Panc1 (cell line): ENCODE measurements around the gene HHIP. TPM values are rescaled to one million over a fixed set of nuclear protein-coding genes. Genes with fewer than 3 reads are reported as not detected.

Source experiments
- ATAC-seq: fragments of 200-7000 bp; cut with Tn5 transposase; 2 replicates; pipeline ENCODE4 v1.9.1; 2020; ENCODE audit warnings: mild to moderate bottlenecking, moderate library complexity
- BruUV-seq: library from RNA; stranded (reverse); fragments of 400-500 nt; replicated peaks from 2 replicates; lab custom pipeline; 2021; lab: Mats Ljungman, UMichigan
- CTCF ChIA-PET: fragments of 300-600 bp; sonication (Branson Sonifier 250); formaldehyde crosslinking; loops from one replicate; lab custom pipeline; 2022; ENCODE audit warnings: antibody characterized with exemption; lab: Charles Lee
- POLR2A ChIA-PET: fragments of 300-600 bp; sonication (Branson Sonifier 250); formaldehyde crosslinking; loops from one replicate; lab custom pipeline; 2022; ENCODE audit warnings: antibody characterized with exemption; lab: Charles Lee
- DNase-seq: peaks from one replicate; pipeline ENCODE4 v3.0.0-alpha.2; 2010; ENCODE audit warnings: low read depth, low spot score
- H3K27ac ChIP-seq: 2 replicates; pipeline ENCODE4 v1.5.1; 2011; ENCODE audit warnings: mild to moderate bottlenecking, low read length, inconsistent platforms
- H3K27me3 ChIP-seq: fragments of 200-500 bp; sonication (Bioruptor generic); 2 replicates; pipeline ENCODE4 v1.6.0; 2014; ENCODE audit warnings: low read length, inconsistent platforms; ENCODE audit not compliant: control insufficient read depth, insufficient read depth
- H3K36me3 ChIP-seq: fragments of 200-500 bp; sonication (Bioruptor generic); 2 replicates; pipeline ENCODE4 v1.5.1; 2014; ENCODE audit warnings: inconsistent platforms, mild to moderate bottlenecking, low read length, moderate library complexity; ENCODE audit not compliant: control insufficient read depth, insufficient read depth
- H3K4me1 ChIP-seq: 2 replicates; pipeline ENCODE4 v1.5.1; 2011; ENCODE audit warnings: inconsistent platforms, mild to moderate bottlenecking, low read length, moderate library complexity; ENCODE audit not compliant: control insufficient read depth, insufficient read depth
- H3K4me3 ChIP-seq, 2 experiments: 2 replicates each; pipeline ENCODE4 v1.5.1; 2011 to 2012; ENCODE audit warnings: low read depth in 2 of 2, low read length in 2 of 2, mild to moderate bottlenecking in 2 of 2, inconsistent platforms in 1 of 2, moderate library complexity in 1 of 2
- H3K9me3 ChIP-seq: fragments of 200-500 bp; sonication (Bioruptor generic); 2 replicates; pipeline ENCODE4 v1.5.1; 2014; ENCODE audit warnings: low read depth, mild to moderate bottlenecking, inconsistent platforms, low read length, moderate library complexity; ENCODE audit not compliant: control insufficient read depth, insufficient read depth
- POLR2AphosphoS5 ChIP-seq: IDR thresholded peaks from 2 replicates; pipeline ENCODE4 v1.6.1; 2012; ENCODE audit warnings: mild to moderate bottlenecking, low read depth, low read length, moderate library complexity
- SIN3A ChIP-seq: IDR thresholded peaks from 2 replicates; pipeline ENCODE4 v1.6.1; 2012; ENCODE audit warnings: low read depth, mild to moderate bottlenecking, low read length, moderate library complexity, borderline replicate concordance; ENCODE audit not compliant: insufficient read depth
- TCF7L2 ChIP-seq: IDR thresholded peaks from 2 replicates; pipeline ENCODE4 v1.6.1; 2011; ENCODE audit warnings: mild to moderate bottlenecking, low read depth, low read length, inconsistent platforms
- in situ Hi-C: cut with HindIII; loops from 2 replicates; pipeline ENCODE4 v1.10.0; 2016; ENCODE audit warnings: low sequenced_read_pairs, low pct_unique_long_range_greater_than_20kb
- intact Hi-C: fragments of 100-400 bp; cut with micrococcal nuclease; formaldehyde crosslinking; loops from one replicate; pipeline ENCODE4 v1.10.0; 2022; ENCODE audit not compliant: unreplicated experiment
- total RNA-seq: library from RNA; stranded (reverse); gene quantifications from one replicate; pipeline ENCODE4 v1.2.1, GENCODE V29; 2021; ENCODE audit not compliant: unreplicated experiment
- TF ChIP-seq, protein P1 (sequence below): fragments of 450-650 bp; IDR thresholded peaks from 2 replicates; pipeline ENCODE4 v1.5.1; 2017; ENCODE audit warnings: mild to moderate bottlenecking
- TF ChIP-seq, protein P2 (sequence below), 2 experiments: IDR thresholded peaks; 2 replicates each; pipeline ENCODE4 v1.6.1; 2011 to 2012; ENCODE audit warnings: low read depth in 2 of 2, control low read depth in 1 of 2, low read length in 1 of 2, mild to moderate bottlenecking in 1 of 2, moderate library complexity in 1 of 2; ENCODE audit not compliant: insufficient read depth in 1 of 2

HHIP gene
- total RNA-seq, 1 experiment from 2014 or later = 0.08 TPM

DNA sequence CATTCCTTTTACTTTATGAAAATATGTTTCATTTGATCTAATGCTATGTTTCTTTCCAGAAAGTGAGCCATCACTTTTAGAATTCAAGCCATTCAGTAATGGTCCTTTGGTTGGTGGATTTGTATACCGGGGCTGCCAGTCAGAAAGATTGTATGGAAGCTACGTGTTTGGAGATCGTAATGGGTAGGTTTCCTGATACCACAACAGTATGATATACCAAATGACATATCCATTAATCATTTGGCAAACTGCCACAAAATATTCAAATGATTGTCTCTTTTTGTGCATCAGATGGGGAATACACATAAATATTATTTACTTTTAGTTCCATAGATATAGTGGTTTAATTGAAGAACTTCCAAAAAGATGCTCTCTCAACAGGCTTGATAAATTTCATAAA, 68.2 kb downstream of the HHIP start:
- Histone ChIP-seq H3K36me3 (no peaks in the 10 kb centered on the region), H3K27ac (no peak overlapping the region), H3K9me3 (no peaks in the 10 kb centered on the region), H3K4me3 (no peak overlapping the region), H3K27me3 (no peaks in the 10 kb centered on the region), H3K4me1 (no peaks in the 10 kb centered on the region)
- ATAC-seq (no peak), DNase-seq (no peak)
- TF ChIP-seq SIN3A (no peak), TCF7L2 (no peak), POLR2AphosphoS5 (no peak)
- TF ChIP-seq, protein P1, sequence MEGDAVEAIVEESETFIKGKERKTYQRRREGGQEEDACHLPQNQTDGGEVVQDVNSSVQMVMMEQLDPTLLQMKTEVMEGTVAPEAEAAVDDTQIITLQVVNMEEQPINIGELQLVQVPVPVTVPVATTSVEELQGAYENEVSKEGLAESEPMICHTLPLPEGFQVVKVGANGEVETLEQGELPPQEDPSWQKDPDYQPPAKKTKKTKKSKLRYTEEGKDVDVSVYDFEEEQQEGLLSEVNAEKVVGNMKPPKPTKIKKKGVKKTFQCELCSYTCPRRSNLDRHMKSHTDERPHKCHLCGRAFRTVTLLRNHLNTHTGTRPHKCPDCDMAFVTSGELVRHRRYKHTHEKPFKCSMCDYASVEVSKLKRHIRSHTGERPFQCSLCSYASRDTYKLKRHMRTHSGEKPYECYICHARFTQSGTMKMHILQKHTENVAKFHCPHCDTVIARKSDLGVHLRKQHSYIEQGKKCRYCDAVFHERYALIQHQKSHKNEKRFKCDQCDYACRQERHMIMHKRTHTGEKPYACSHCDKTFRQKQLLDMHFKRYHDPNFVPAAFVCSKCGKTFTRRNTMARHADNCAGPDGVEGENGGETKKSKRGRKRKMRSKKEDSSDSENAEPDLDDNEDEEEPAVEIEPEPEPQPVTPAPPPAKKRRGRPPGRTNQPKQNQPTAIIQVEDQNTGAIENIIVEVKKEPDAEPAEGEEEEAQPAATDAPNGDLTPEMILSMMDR = no peak
- TF ChIP-seq, protein P2, sequence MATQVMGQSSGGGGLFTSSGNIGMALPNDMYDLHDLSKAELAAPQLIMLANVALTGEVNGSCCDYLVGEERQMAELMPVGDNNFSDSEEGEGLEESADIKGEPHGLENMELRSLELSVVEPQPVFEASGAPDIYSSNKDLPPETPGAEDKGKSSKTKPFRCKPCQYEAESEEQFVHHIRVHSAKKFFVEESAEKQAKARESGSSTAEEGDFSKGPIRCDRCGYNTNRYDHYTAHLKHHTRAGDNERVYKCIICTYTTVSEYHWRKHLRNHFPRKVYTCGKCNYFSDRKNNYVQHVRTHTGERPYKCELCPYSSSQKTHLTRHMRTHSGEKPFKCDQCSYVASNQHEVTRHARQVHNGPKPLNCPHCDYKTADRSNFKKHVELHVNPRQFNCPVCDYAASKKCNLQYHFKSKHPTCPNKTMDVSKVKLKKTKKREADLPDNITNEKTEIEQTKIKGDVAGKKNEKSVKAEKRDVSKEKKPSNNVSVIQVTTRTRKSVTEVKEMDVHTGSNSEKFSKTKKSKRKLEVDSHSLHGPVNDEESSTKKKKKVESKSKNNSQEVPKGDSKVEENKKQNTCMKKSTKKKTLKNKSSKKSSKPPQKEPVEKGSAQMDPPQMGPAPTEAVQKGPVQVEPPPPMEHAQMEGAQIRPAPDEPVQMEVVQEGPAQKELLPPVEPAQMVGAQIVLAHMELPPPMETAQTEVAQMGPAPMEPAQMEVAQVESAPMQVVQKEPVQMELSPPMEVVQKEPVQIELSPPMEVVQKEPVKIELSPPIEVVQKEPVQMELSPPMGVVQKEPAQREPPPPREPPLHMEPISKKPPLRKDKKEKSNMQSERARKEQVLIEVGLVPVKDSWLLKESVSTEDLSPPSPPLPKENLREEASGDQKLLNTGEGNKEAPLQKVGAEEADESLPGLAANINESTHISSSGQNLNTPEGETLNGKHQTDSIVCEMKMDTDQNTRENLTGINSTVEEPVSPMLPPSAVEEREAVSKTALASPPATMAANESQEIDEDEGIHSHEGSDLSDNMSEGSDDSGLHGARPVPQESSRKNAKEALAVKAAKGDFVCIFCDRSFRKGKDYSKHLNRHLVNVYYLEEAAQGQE (IDR thresholded peaks at IDR 0.05; ENCODE audit: insufficient read depth in 1 of 2, low read depth in 2 of 2, low read length in 1 of 2) = no peak
- CTCF ChIA-PET = no interaction called here
- POLR2A ChIA-PET = no interaction called here
- in situ Hi-C loops (no loop called here), intact Hi-C loops (no loop called here)
- no TSS peak for BruUV-seq

DNA sequence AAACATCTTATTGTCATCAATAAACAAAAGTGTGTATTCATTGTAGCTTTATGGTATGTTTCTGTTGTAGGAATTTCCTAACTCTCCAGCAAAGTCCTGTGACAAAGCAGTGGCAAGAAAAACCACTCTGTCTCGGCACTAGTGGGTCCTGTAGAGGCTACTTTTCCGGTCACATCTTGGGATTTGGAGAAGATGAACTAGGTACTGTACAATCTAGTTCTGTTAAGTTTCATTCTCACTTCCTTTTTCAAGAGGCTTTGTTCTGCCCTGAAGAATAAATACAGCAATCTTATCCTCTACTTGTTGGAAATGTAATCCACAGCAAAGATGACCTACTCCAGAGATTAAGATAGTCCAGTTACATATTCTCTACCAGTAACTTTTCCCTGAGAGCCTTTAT, 69.3 kb downstream of the HHIP start:
- no peaks in the 10 kb centered on the region for H3K4me1 ChIP-seq
- H3K27me3 ChIP-seq = no peaks in the 10 kb centered on the region
- DNase-seq (no peak), ATAC-seq (no peak)
- in situ Hi-C loops (no loop called here), intact Hi-C loops (no loop called here)
- BruUV-seq = no TSS peak
- no peaks in the 10 kb centered on the region for H3K9me3 ChIP-seq
- H3K27ac ChIP-seq = no peak overlapping the region
- no peaks in the 10 kb centered on the region for H3K36me3 ChIP-seq
- H3K4me3 ChIP-seq = no peak overlapping the region
- ChIA-PET CTCF (no interaction called here), POLR2A (no interaction called here)
- TF ChIP-seq POLR2AphosphoS5 (no peak), SIN3A (no peak), TCF7L2 (no peak)
- TF ChIP-seq, protein P1 = no peak
- TF ChIP-seq, protein P2 (IDR thresholded peaks at IDR 0.05; ENCODE audit: insufficient read depth in 1 of 2, low read depth in 2 of 2, low read length in 1 of 2) = no peak
